ENCODE measurements around the gene CDC42EP4.
"Not testable (repeated sequence)": the region's sequence is repeated elsewhere in the genome, so short reads cannot be mapped to it uniquely, and the experiment has no call there.

The CDC42EP4 gene

GRCh38 chr17:73274490-73274889 is 37.3 kb downstream of the CDC42EP4 start:
- DNase-seq, result no peak

- DNase-seq, result no peak
These were observed 38.9 kb downstream of the CDC42EP4 start for GRCh38 chr17:73272906-73273218.

GRCh38 chr17:73271072-73271471 is 40.7 kb downstream of the CDC42EP4 start:
- no peak for DNase-seq

- no peak for DNase-seq
These were observed 42.0 kb downstream of the CDC42EP4 start for GRCh38 chr17:73269791-73270190.

GRCh38 chr17:73269329-73269615 is 42.5 kb downstream of the CDC42EP4 start:
- DNase-seq, result no peak

GRCh38 chr17:73268582-73269328 is 43.0 kb downstream of the CDC42EP4 start:
- no peak for DNase-seq

GRCh38 chr17:73267648-73268537 is 43.9 kb downstream of the CDC42EP4 start:
- DNase-seq, result no peak

GRCh38 chr17:73266796-73267195 is 45.0 kb downstream of the CDC42EP4 start:
- DNase-seq, result no peak

- DNase-seq, result no peak
These were observed 45.9 kb downstream of the CDC42EP4 start for GRCh38 chr17:73265646-73266640.

- DNase-seq, result not testable (repeated sequence)
These were observed 47.4 kb downstream of the CDC42EP4 start for GRCh38 chr17:73264448-73264847.

- no peak for DNase-seq
These were observed 48.8 kb downstream of the CDC42EP4 start for GRCh38 chr17:73262676-73263642.

- DNase-seq, result no peak
These were observed 49.7 kb downstream of the CDC42EP4 start for GRCh38 chr17:73261952-73262675.

- DNase-seq, result no peak
These were observed 50.2 kb downstream of the CDC42EP4 start, which contains the start of gene CPSF4L for GRCh38 chr17:73261617-73261951. Gene CPSF4L, minus strand, starts transcription at chr17:73261880. Its CDS starts 62 bp downstream, at chr17:73261818.

GRCh38 chr17:73257516-73257915 is 54.3 kb downstream of the CDC42EP4 start:
- no peak for DNase-seq

GRCh38 chr17:73256220-73256619 is 55.6 kb downstream of the CDC42EP4 start:
- no peak for DNase-seq

GRCh38 chr17:73255671-73256181 is 56.1 kb downstream of the CDC42EP4 start:
- peak in 1 of 2 experiments; percentile 22 for DNase-seq

- DNase-seq, result no peak
These were observed 59.9 kb downstream of the CDC42EP4 start for GRCh38 chr17:73251871-73252270.

GRCh38 chr17:73250851-73251640 is 60.8 kb downstream of the CDC42EP4 start:
- no peak for DNase-seq

- no peak for DNase-seq
These were observed 62.1 kb downstream of the CDC42EP4 start for GRCh38 chr17:73249700-73250099.

GRCh38 chr17:73248532-73248931 is 63.3 kb downstream of the CDC42EP4 start:
- no peak for DNase-seq
